Activated naive CD4-positive, alpha-beta T cell treated with anti-CD3 and anti-CD28 coated beads, Interleukin-2, amount 50 U/mL, for 24 hours (primary cell): ENCODE results near the gene ACOXL.

ENCODE experiments used
- H3K27ac Mint-ChIP-seq: one replicate; pipeline ENCODE4 v1.8.0; 2021; ENCODE audit warnings: mild to moderate bottlenecking, mixed read lengths
- H3K27me3 Mint-ChIP-seq: one replicate; pipeline ENCODE4 v1.8.0; 2021; ENCODE audit warnings: mixed read lengths
- H3K36me3 Mint-ChIP-seq: one replicate; pipeline ENCODE4 v1.8.0; 2021; ENCODE audit warnings: mixed read lengths
- H3K4me1 Mint-ChIP-seq: one replicate; pipeline ENCODE4 v1.8.0; 2021; ENCODE audit warnings: mixed read lengths
- H3K4me3 Mint-ChIP-seq: one replicate; pipeline ENCODE4 v1.8.0; 2021; ENCODE audit warnings: mild to moderate bottlenecking, mixed read lengths
- H3K9me3 Mint-ChIP-seq: one replicate; pipeline ENCODE4 v1.8.0; 2021; ENCODE audit warnings: mixed read lengths

ACOXL gene

GRCh38 chr2:110873056-110873502 lies 140.7 kb downstream of the ACOXL start:
- Mint-ChIP-seq H3K27ac (no peak overlapping the region), H3K4me1 (peaks cover 5% of the 10 kb centered on the region), H3K9me3 (peaks cover 2% of the 10 kb centered on the region), H3K4me3 (no peak overlapping the region), H3K27me3 (peaks cover 6% of the 10 kb centered on the region), H3K36me3 (peaks cover 2% of the 10 kb centered on the region)

GRCh38 chr2:110873597-110874452 lies 141.5 kb downstream of the ACOXL start:
- Mint-ChIP-seq H3K27ac (no peak overlapping the region), H3K4me1 (peaks cover 5% of the 10 kb centered on the region), H3K9me3 (peaks cover 5% of the 10 kb centered on the region)

DNA sequence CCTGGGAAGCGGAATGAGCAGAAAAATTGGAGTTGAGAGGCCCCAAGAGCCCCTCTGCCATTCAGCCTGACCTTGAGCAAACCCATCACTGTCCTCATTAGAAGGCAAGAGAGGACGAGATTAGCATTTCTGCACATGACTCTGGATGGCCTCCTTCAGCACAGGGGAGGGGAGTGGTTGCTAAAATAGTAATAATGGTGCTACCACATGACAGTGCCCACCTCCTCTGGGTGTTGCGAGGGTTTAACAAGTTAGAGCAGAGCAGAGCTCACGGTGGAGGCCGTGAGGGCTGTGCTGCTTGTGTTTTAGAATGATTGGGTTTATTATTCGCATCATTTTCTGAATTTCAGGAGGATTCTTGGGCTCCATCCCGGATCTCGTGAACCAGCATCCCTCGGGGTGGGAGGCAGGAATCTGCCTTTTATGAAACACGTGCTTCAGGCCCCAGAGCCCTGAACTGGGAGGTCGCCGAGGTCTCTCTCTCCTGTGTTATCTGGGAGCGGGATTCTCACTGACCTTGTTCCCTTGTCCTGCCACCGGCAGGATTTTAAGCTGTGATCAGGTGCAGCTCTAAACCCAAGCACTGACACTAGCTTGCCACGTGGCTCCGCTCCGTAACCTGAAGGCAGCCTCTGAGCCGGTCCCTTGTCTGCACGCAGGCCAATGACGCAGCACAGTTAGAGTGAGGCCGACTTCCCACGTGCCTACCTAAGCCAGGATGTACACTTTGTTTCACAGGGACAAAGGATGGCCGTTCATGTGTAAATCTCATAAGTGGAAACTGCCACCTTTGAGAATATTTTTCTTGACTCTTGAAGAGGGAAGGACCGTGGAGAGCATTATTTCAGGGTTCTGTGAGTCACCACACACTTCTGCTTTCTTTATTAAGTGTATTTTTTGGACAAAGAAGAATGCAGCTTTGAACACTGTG lies 142.3 kb downstream of the ACOXL start:
- Mint-ChIP-seq H3K9me3 (peaks cover 9% of the 10 kb centered on the region), H3K4me1 (peaks cover 5% of the 10 kb centered on the region), H3K36me3 (peaks cover 3% of the 10 kb centered on the region), H3K27me3 (peaks cover 8% of the 10 kb centered on the region), H3K27ac (no peak overlapping the region), H3K4me3 (no peak overlapping the region)

More at GRCh38 chr2:110873597-110874452, 141.5 kb downstream of the ACOXL start:
- Mint-ChIP-seq H3K27me3 (peaks cover 6% of the 10 kb centered on the region), H3K4me3 (no peak overlapping the region), H3K36me3 (peaks cover 3% of the 10 kb centered on the region)

GRCh38 chr2:110875384-110875725 lies 143.0 kb downstream of the ACOXL start:
- peaks cover 3% of the 10 kb centered on the region for H3K36me3 Mint-ChIP-seq
- H3K27me3 Mint-ChIP-seq: peaks cover 8% of the 10 kb centered on the region
- H3K9me3 Mint-ChIP-seq: peaks cover 9% of the 10 kb centered on the region
- H3K4me3 Mint-ChIP-seq: no peak overlapping the region
- H3K27ac Mint-ChIP-seq: no peak overlapping the region
- H3K4me1 Mint-ChIP-seq: peaks cover 5% of the 10 kb centered on the region

DNA sequence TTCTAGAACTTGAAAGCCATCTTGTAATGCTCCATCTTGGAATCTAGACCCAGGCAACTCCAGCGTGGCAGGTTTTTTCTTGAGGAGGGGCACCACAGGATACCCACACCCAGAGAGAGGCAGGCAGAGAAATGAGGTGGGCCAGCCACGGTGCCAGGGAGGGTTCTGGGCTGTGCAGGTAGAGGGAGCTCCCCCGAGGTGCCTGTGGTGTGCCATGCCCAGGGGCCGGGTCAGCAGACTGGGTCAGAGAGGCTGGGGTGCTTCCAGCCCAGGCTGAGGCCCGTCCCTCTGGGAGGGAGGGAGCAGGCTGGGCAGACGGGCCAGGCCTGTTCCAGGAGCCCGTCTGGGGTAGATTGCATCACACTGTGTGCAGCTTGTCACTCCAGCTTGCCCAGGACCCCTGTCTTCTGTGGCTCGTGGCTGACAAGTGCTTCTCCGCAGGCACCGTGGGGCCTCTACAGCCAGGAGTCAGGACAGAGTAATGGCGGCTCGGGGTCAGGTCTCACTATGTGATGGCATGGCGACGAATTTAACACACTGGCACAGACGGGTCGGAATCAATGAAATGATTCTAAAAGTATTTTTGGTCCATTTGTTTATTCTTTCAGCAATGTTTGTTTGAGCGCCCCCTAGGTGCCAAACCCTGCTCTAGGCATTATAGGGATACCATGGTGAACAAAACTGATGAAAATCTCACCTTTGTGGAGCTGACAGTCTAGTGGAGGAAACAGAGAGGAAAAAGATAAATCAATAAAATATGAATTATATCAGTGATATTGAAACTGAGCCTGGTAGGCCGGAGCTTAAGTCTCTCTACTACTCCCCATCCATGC lies 144.0 kb downstream of the ACOXL start:
- H3K27ac Mint-ChIP-seq: no peak overlapping the region
- peaks cover 5% of the 10 kb centered on the region for H3K4me1 Mint-ChIP-seq
- H3K4me3 Mint-ChIP-seq: no peak overlapping the region
- H3K36me3 Mint-ChIP-seq: peaks cover 3% of the 10 kb centered on the region
- peaks cover 10% of the 10 kb centered on the region for H3K9me3 Mint-ChIP-seq
- H3K27me3 Mint-ChIP-seq: peaks cover 8% of the 10 kb centered on the region

GRCh38 chr2:110877031-110877827 lies 144.9 kb downstream of the ACOXL start:
- no peak overlapping the region for H3K4me3 Mint-ChIP-seq
- H3K4me1 Mint-ChIP-seq: peaks cover 5% of the 10 kb centered on the region
- no peak overlapping the region for H3K27ac Mint-ChIP-seq
- peaks cover 15% of the 10 kb centered on the region for H3K9me3 Mint-ChIP-seq
- peaks cover 3% of the 10 kb centered on the region for H3K36me3 Mint-ChIP-seq
- H3K27me3 Mint-ChIP-seq: peaks cover 11% of the 10 kb centered on the region

GRCh38 chr2:110878150-110878549 lies 145.8 kb downstream of the ACOXL start:
- Mint-ChIP-seq H3K4me3 (no peak overlapping the region), H3K27ac (no peak overlapping the region), H3K4me1 (peaks cover 5% of the 10 kb centered on the region), H3K27me3 (peaks cover 11% of the 10 kb centered on the region), H3K36me3 (peaks cover 3% of the 10 kb centered on the region), H3K9me3 (peaks cover 15% of the 10 kb centered on the region)

GRCh38 chr2:110881908-110882307 lies 149.5 kb downstream of the ACOXL start:
- Mint-ChIP-seq H3K9me3 (peaks cover 15% of the 10 kb centered on the region), H3K36me3 (peaks cover 3% of the 10 kb centered on the region), H3K27me3 (peaks cover 13% of the 10 kb centered on the region), H3K27ac (no peak overlapping the region), H3K4me1 (no peaks in the 10 kb centered on the region), H3K4me3 (no peak overlapping the region)

DNA sequence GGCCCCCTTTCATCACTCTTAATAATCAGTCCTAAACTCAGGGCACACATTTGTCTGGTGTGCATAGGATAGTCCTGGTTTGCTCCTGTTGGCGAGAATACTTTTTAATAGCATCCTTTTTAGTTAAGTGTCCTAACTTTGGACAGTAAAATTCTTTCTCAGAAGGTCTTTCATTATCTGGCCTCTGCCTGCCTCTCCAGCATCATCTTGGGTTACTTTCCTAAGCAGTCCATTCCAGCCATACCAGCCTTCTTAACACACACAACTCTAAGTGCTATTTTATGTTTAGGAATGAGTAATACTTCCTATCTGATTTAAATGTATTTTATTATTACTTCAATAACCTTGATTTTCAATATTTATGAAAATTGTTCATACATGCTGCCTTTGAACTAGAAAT lies 151.0 kb downstream of the ACOXL start:
- Mint-ChIP-seq H3K36me3 (no peaks in the 10 kb centered on the region), H3K9me3 (peaks cover 9% of the 10 kb centered on the region), H3K4me1 (no peaks in the 10 kb centered on the region), H3K4me3 (no peak overlapping the region), H3K27me3 (peaks cover 7% of the 10 kb centered on the region), H3K27ac (no peak overlapping the region)

GRCh38 chr2:110885256-110885655 lies 152.9 kb downstream of the ACOXL start:
- H3K36me3 Mint-ChIP-seq: no peaks in the 10 kb centered on the region
- no peaks in the 10 kb centered on the region for H3K4me1 Mint-ChIP-seq
- peaks cover 7% of the 10 kb centered on the region for H3K27me3 Mint-ChIP-seq
- peaks cover 10% of the 10 kb centered on the region for H3K9me3 Mint-ChIP-seq
- H3K4me3 Mint-ChIP-seq: no peak overlapping the region
- no peak overlapping the region for H3K27ac Mint-ChIP-seq

GRCh38 chr2:110886826-110887573 lies 154.6 kb downstream of the ACOXL start:
- Mint-ChIP-seq H3K4me3 (no peak overlapping the region), H3K36me3 (no peaks in the 10 kb centered on the region), H3K27me3 (peaks cover 4% of the 10 kb centered on the region), H3K9me3 (peaks cover 10% of the 10 kb centered on the region), H3K27ac (no peak overlapping the region), H3K4me1 (no peaks in the 10 kb centered on the region)

DNA sequence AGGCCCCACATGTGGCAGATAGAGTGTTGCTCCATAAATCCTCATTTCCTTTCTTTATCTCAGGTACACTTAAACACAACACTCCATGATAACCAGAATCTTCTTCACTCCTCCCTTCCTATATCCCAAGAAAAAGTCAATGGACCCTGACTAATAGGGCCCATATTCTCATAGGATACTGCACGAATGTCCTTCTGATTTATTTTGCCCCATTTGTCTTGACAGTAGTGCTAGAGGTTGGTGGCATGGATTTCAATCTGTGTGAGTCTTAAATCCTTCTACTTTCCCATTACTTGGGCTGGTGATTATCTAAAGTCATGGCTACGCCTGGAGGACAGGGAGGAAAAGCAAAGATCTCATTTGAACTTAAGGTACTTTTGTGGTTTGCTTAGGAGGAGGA lies 156.0 kb downstream of the ACOXL start:
- no peak overlapping the region for H3K27ac Mint-ChIP-seq

GRCh38 chr2:110891626-110892025 lies 159.3 kb downstream of the ACOXL start:
- peaks cover 14% of the 10 kb centered on the region for H3K27me3 Mint-ChIP-seq
- H3K36me3 Mint-ChIP-seq: peaks cover 3% of the 10 kb centered on the region
- peaks cover 17% of the 10 kb centered on the region for H3K9me3 Mint-ChIP-seq
- no peak overlapping the region for H3K27ac Mint-ChIP-seq
- no peaks in the 10 kb centered on the region for H3K4me1 Mint-ChIP-seq
- H3K4me3 Mint-ChIP-seq: no peak overlapping the region

More for the DNA sequence above, 156.0 kb downstream of the ACOXL start:
- Mint-ChIP-seq H3K9me3 (peaks cover 10% of the 10 kb centered on the region), H3K4me1 (no peaks in the 10 kb centered on the region), H3K27me3 (peaks cover 4% of the 10 kb centered on the region), H3K4me3 (no peak overlapping the region), H3K36me3 (no peaks in the 10 kb centered on the region)

DNA sequence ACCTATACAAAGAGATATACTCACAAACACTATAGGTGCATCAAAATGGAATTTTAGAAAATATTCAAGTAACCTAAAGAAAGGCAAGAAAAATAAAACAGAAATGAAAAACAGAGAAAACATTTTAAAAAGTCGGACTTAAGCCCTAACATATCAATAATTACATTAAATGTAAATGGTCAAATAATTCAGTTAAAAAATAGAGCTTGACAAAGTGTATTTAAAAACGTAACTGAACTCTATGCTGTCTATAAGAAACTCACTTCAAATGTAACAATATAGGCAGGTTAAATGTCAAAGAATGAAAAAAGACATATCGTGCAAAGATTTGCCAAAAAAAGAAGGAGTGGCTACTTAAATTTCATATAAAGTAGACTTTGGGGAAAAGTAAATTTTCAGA lies 163.9 kb downstream of the ACOXL start:
- H3K36me3 Mint-ChIP-seq: peaks cover 3% of the 10 kb centered on the region
- H3K4me3 Mint-ChIP-seq: no peak overlapping the region
- no peaks in the 10 kb centered on the region for H3K4me1 Mint-ChIP-seq
- H3K27ac Mint-ChIP-seq: no peak overlapping the region
- peaks cover 12% of the 10 kb centered on the region for H3K27me3 Mint-ChIP-seq
- peaks cover 7% of the 10 kb centered on the region for H3K9me3 Mint-ChIP-seq
